Measurements from ENCODE around the gene C5orf24. TPM values are rescaled to one million over a fixed set of nuclear protein-coding genes. Genes with fewer than 3 reads are reported as not detected.

Gene C5orf24
- total and polyA plus RNA-seq, 10 of the 15 experiments (the other 5 are each of a cell fraction or from before 2014, with no cell fraction given): 5.4 to 26.8 (median 15.6) TPM

GRCh38 chr5:134851307-134851923 lies 5.6 kb downstream of the C5orf24 start:
- CTCF ChIA-PET: interaction anchor here (0.6 to 2.5 kb wide), 11 partner anchors 11 to 547 kb away, joined by 3 to 24 read pairs (median 4); partner anchors contain the start of genes PCBD2 and TXNDC15
- SMC1A ChIA-PET (ENCODE audit: uncharacterized antibody, unreplicated experiment): interaction anchor here (0.7 to 1.3 kb wide), 7 partner anchors 8 to 246 kb away, joined by 3 to 6 read pairs (median 3); partner anchors contain the start of gene CAMLG
- intact Hi-C loops (cut with micrococcal nuclease; ENCODE audit: unreplicated experiment): no loop called here
- FAIRE-seq: peak; percentile 35
- H3K36me3 ChIP-seq (ENCODE audit: control insufficient read depth in 2 of 2, insufficient read depth in 2 of 2, low read length in 1 of 2): peaks cover 2 to 16% of the 10 kb centered on the region in 2 experiments
- no peak overlapping the region for H3K9ac ChIP-seq (ENCODE audit: control insufficient read depth, insufficient read depth, low read length)
- peaks cover 3% of the 10 kb centered on the region for H3K4me1 ChIP-seq (ENCODE audit: control insufficient read depth, insufficient read depth, low read length)
- peak overlapping the region; percentile 9; the same call in 1 of the 2 replicates for H3K4me2 ChIP-seq (ENCODE audit: control insufficient read depth, insufficient read depth)
- no peak overlapping the region for H3K4me3 ChIP-seq
- H3K27ac ChIP-seq (ENCODE audit: control insufficient read depth, insufficient read depth): no peak overlapping the region
- peaks cover 42% of the 10 kb centered on the region for H3K79me2 ChIP-seq (ENCODE audit: control insufficient read depth, insufficient read depth, low read length)
- RAD21 ChIA-PET (ENCODE audit: unreplicated experiment): interaction anchor here (0.7 to 1.8 kb wide), 5 partner anchors 22 to 113 kb away, joined by 3 to 5 read pairs (median 3); partner anchors contain the start of genes CAMLG and PCBD2
- peak; percentile 71 for ATAC-seq
- no TSS peak for BruUV-seq (replicated peaks)
- no peaks in the 10 kb centered on the region for H3K9me3 ChIP-seq (replicated peaks; ENCODE audit: control insufficient read depth, insufficient read depth, low read length)
- no peak overlapping the region for H2AFZ ChIP-seq (ENCODE audit: control insufficient read depth, low read depth, low read length)
- H4K20me1 ChIP-seq (ENCODE audit: control insufficient read depth, insufficient read depth): no peaks in the 10 kb centered on the region; the same call in 1 of the 2 replicates
- 0% methylated on average over 1 of the region's 1 CpG for WGBS (ENCODE audit: insufficient coverage, insufficient replicate concordance, low lambda C conversion rate, missing lambda C conversion rate)
- DNase-seq (ENCODE audit: low read depth, low spot score): no peak
- POLR2A ChIA-PET: interaction anchor here (0.6 kb wide), 1 partner anchor 36 kb away, joined by 3 read pairs; no protein-coding TSS in a partner anchor
- in situ Hi-C loops (cut with MboI): no loop called here
- H3K27me3 ChIP-seq (replicated peaks in 1 of 2; ENCODE audit: control insufficient read depth in 2 of 2, insufficient read depth in 2 of 2, low read length in 1 of 2): no peaks in the 10 kb centered on the region
- TF ChIP-seq RAD21 (IDR thresholded peaks at IDR 0.05; ENCODE audit: insufficient read depth, low read depth, low read length): peak; percentile 43
- TF ChIP-seq E2F8 (IDR thresholded peaks at IDR 0.05; ENCODE audit: low read depth, partially characterized antibody): peak; percentile 19
- no peak for TF ChIP-seq SREBF1 (IDR thresholded peaks at IDR 0.05; ENCODE audit: low read length)
- TF ChIP-seq RELB (IDR thresholded peaks at IDR 0.05; ENCODE audit: low read depth): no peak
- peak; percentile 66 for TF ChIP-seq MEF2B (IDR thresholded peaks at IDR 0.05; ENCODE audit: partially characterized antibody, poor library complexity, severe bottlenecking)
- TF ChIP-seq, protein P1, sequence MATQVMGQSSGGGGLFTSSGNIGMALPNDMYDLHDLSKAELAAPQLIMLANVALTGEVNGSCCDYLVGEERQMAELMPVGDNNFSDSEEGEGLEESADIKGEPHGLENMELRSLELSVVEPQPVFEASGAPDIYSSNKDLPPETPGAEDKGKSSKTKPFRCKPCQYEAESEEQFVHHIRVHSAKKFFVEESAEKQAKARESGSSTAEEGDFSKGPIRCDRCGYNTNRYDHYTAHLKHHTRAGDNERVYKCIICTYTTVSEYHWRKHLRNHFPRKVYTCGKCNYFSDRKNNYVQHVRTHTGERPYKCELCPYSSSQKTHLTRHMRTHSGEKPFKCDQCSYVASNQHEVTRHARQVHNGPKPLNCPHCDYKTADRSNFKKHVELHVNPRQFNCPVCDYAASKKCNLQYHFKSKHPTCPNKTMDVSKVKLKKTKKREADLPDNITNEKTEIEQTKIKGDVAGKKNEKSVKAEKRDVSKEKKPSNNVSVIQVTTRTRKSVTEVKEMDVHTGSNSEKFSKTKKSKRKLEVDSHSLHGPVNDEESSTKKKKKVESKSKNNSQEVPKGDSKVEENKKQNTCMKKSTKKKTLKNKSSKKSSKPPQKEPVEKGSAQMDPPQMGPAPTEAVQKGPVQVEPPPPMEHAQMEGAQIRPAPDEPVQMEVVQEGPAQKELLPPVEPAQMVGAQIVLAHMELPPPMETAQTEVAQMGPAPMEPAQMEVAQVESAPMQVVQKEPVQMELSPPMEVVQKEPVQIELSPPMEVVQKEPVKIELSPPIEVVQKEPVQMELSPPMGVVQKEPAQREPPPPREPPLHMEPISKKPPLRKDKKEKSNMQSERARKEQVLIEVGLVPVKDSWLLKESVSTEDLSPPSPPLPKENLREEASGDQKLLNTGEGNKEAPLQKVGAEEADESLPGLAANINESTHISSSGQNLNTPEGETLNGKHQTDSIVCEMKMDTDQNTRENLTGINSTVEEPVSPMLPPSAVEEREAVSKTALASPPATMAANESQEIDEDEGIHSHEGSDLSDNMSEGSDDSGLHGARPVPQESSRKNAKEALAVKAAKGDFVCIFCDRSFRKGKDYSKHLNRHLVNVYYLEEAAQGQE (IDR thresholded peaks at IDR 0.05; ENCODE audit: low read depth, low read length): no peak
- TF ChIP-seq NR2C2 (IDR thresholded peaks at IDR 0.05; ENCODE audit: borderline replicate concordance, control insufficient read depth, insufficient read length, low read depth): no peak
- no peak for TF ChIP-seq GABPA (IDR thresholded peaks at IDR 0.05; ENCODE audit: low read depth)
- TF ChIP-seq SREBF2 (IDR thresholded peaks at IDR 0.05; ENCODE audit: low read length): no peak
- TF ChIP-seq LARP7 (IDR thresholded peaks at IDR 0.05): no peak
- TF ChIP-seq SMARCA5 (IDR thresholded peaks at IDR 0.05): 0 out of 2 replicates have a peak, but pooled peaks have one; percentile 27
- TF ChIP-seq TCF12 (IDR thresholded peaks at IDR 0.05; ENCODE audit: low read depth, low read length): no peak

All from GM12878 (cell line).